Measurements from ENCODE around the gene KCNMA1. TPM values are rescaled to one million over a fixed set of nuclear protein-coding genes. Genes with fewer than 3 reads are reported as not detected.
A peak's percentile ranks its signal among the peaks of the same experiment; 100 is the strongest.

Gene KCNMA1
- total RNA-seq, 1 donor from 2014 or later = 87.6 TPM

DNA sequence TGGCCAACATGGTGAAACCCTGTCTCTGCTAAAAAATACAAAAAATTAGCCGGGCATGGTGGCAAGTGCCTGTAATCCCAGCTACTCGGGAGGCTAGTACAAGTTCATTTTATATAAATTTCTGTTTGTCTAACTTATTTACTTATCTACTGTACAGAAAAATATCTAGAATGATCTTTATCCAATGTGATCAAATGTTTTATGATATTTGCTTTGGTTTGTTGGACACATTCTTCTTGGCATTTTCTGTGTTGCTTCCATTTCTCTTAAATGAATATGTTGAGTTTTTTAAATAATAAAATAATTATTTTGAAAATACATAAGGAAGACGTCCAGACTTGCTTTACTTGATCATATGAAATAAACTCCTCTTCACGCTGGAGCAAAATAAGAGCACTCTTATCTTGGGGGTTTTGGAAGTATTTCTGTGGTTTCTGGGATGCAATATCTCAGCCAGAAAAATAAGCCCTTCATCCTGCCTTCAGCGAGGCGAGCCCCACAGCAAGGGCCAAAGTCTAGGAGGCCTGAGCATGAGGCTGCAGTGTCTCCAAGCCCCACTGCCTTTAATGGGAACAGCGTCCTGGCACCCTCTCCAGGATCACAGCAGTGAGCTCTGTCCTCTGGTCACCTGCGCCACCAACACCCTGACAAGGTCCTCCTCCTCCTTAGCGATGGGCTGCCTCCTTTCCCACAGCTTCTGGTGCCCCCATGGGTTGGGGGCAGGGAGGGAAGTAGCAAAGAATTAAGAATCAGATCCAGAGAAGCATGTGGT is 480.2 kb downstream of the KCNMA1 start:
- Mint-ChIP-seq H3K9me3 (ENCODE audit: low read depth) (no peaks in the 10 kb centered on the region), H3K36me3 (ENCODE audit: low read depth) (no peaks in the 10 kb centered on the region), H3K27me3 (ENCODE audit: low read depth) (no peaks in the 10 kb centered on the region), H3K27ac (ENCODE audit: unreplicated experiment) (peak overlapping the region; percentile 95), H3K4me3 (ENCODE audit: unreplicated experiment) (no peak overlapping the region), H3K4me1 (ENCODE audit: low read depth) (peaks cover 73% of the 10 kb centered on the region)
- TF ChIP-seq, protein P1, sequence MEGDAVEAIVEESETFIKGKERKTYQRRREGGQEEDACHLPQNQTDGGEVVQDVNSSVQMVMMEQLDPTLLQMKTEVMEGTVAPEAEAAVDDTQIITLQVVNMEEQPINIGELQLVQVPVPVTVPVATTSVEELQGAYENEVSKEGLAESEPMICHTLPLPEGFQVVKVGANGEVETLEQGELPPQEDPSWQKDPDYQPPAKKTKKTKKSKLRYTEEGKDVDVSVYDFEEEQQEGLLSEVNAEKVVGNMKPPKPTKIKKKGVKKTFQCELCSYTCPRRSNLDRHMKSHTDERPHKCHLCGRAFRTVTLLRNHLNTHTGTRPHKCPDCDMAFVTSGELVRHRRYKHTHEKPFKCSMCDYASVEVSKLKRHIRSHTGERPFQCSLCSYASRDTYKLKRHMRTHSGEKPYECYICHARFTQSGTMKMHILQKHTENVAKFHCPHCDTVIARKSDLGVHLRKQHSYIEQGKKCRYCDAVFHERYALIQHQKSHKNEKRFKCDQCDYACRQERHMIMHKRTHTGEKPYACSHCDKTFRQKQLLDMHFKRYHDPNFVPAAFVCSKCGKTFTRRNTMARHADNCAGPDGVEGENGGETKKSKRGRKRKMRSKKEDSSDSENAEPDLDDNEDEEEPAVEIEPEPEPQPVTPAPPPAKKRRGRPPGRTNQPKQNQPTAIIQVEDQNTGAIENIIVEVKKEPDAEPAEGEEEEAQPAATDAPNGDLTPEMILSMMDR (IDR thresholded peaks at IDR 0.05) = no peak
- DNase-seq (ENCODE audit: low spot score) = no peak

DNA sequence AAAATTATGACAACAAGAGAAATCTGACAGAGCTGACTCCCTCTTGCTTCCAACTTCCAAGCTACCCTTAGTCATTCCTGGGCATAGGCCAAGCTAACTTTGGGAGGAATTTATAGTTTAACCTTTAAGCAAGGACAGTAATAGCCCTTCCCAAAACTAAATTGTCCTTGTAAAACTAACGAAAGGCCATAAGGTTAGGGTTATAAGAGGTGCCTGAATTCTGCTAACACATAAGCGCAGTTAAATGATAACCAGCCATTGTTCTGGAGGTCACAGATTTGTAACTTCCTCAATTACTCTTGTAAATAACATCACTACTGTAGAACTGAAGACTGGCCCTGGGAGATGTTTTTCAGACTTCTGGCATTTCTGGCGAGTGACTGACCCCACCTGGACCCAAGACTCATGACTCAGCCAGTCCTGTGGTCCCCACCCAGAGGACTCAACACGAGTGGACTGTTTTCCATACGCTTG is 481.2 kb downstream of the KCNMA1 start:
- TF ChIP-seq, protein P1 (IDR thresholded peaks at IDR 0.05) = peak; percentile 32
- Mint-ChIP-seq H3K36me3 (ENCODE audit: low read depth) (no peaks in the 10 kb centered on the region), H3K27ac (ENCODE audit: unreplicated experiment) (peak overlapping the region; percentile 95), H3K27me3 (ENCODE audit: low read depth) (no peaks in the 10 kb centered on the region), H3K9me3 (ENCODE audit: low read depth) (no peaks in the 10 kb centered on the region), H3K4me1 (ENCODE audit: low read depth) (peaks cover 73% of the 10 kb centered on the region), H3K4me3 (ENCODE audit: unreplicated experiment) (no peak overlapping the region)
- DNase-seq (ENCODE audit: low spot score) = no peak

DNA sequence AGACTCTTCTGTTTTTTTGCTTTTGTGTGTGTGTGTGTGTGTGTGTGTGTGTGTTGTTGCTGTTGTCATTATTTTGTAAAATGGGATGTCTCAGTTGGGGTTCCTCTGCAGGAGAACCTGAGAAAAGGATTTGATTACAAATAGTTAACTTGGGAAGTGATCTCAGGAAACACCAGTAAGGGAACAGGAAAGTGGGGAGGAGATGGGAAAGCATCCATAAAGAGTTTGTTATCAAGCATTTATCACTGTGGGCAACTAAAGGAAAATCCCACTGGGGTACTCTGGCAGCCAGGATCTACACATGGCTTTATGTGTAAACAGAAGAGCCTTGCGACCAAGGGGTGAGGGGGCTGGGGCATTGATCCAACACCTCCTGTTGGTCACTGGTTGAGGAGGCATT is 485.4 kb downstream of the KCNMA1 start:
- Mint-ChIP-seq H3K9me3 (ENCODE audit: low read depth) (no peaks in the 10 kb centered on the region), H3K4me1 (ENCODE audit: low read depth) (peaks cover 73% of the 10 kb centered on the region), H3K27ac (ENCODE audit: unreplicated experiment) (no peak overlapping the region), H3K36me3 (ENCODE audit: low read depth) (no peaks in the 10 kb centered on the region), H3K27me3 (ENCODE audit: low read depth) (no peaks in the 10 kb centered on the region), H3K4me3 (ENCODE audit: unreplicated experiment) (no peak overlapping the region)
- DNase-seq (ENCODE audit: low spot score) = no peak
- TF ChIP-seq, protein P1 (IDR thresholded peaks at IDR 0.05) = no peak

GRCh38 chr10:77151408-77151807 is 486.2 kb downstream of the KCNMA1 start:
- no peak for DNase-seq (ENCODE audit: low spot score)
- H3K27me3 Mint-ChIP-seq (ENCODE audit: low read depth) = no peaks in the 10 kb centered on the region
- no peak overlapping the region for H3K27ac Mint-ChIP-seq (ENCODE audit: unreplicated experiment)
- TF ChIP-seq, protein P1 (IDR thresholded peaks at IDR 0.05) = no peak
- H3K4me3 Mint-ChIP-seq (ENCODE audit: unreplicated experiment) = no peak overlapping the region
- peaks cover 73% of the 10 kb centered on the region for H3K4me1 Mint-ChIP-seq (ENCODE audit: low read depth)
- no peaks in the 10 kb centered on the region for H3K9me3 Mint-ChIP-seq (ENCODE audit: low read depth)
- H3K36me3 Mint-ChIP-seq (ENCODE audit: low read depth) = no peaks in the 10 kb centered on the region

GRCh38 chr10:77149706-77150105 is 487.9 kb downstream of the KCNMA1 start:
- H3K27ac Mint-ChIP-seq (ENCODE audit: unreplicated experiment) = no peak overlapping the region
- peaks cover 61% of the 10 kb centered on the region for H3K4me1 Mint-ChIP-seq (ENCODE audit: low read depth)
- H3K27me3 Mint-ChIP-seq (ENCODE audit: low read depth) = no peaks in the 10 kb centered on the region
- H3K9me3 Mint-ChIP-seq (ENCODE audit: low read depth) = no peaks in the 10 kb centered on the region
- TF ChIP-seq, protein P1 (IDR thresholded peaks at IDR 0.05) = no peak
- no peaks in the 10 kb centered on the region for H3K36me3 Mint-ChIP-seq (ENCODE audit: low read depth)
- DNase-seq (ENCODE audit: low spot score) = no peak
- H3K4me3 Mint-ChIP-seq (ENCODE audit: unreplicated experiment) = no peak overlapping the region

Data from chondrocyte (in vitro differentiated cells).